A673 (cell line): ENCODE data around the gene SGTA. TPM values are rescaled to one million over a fixed set of nuclear protein-coding genes. Genes with fewer than 3 reads are reported as not detected.

Experiments used
- BruUV-seq: library from RNA; stranded (reverse); fragments of 400-500 nt; replicated peaks from 2 replicates; lab custom pipeline; 2021; lab: Mats Ljungman, UMichigan
- CTCF ChIA-PET: fragments of 300-600 bp; sonication (Branson Sonifier 250); formaldehyde crosslinking; loops from one replicate; lab custom pipeline; 2022; ENCODE audit warnings: antibody characterized with exemption; lab: Charles Lee
- POLR2A ChIA-PET: fragments of 300-600 bp; sonication (Branson Sonifier 250); formaldehyde crosslinking; loops from one replicate; lab custom pipeline; 2022; ENCODE audit warnings: antibody characterized with exemption; ENCODE audit not compliant: low non-redundant PET; lab: Charles Lee
- DNase-seq: peaks from one replicate; pipeline ENCODE4 v3.0.0-alpha.2; 2015; ENCODE audit warnings: low spot score
- H3K27ac ChIP-seq: fragments of 200-600 bp; sonication (generic); 2 replicates; pipeline ENCODE4 v1.5.1; 2016; ENCODE audit warnings: mixed run types, low read depth, mild to moderate bottlenecking, mixed read lengths, antibody characterized with exemption, low read length; ENCODE audit not compliant: poor library complexity, severe bottlenecking
- H3K27me3 ChIP-seq: fragments of 200-600 bp; sonication (generic); replicated peaks from 2 replicates; pipeline ENCODE4 v1.6.1; 2017; ENCODE audit warnings: mixed run types, low read depth, mild to moderate bottlenecking, mixed read lengths, antibody characterized with exemption, low read length; ENCODE audit not compliant: insufficient read depth, poor library complexity
- H3K36me3 ChIP-seq: fragments of 200-600 bp; sonication (generic); 2 replicates; pipeline ENCODE4 v1.6.1; 2016; ENCODE audit warnings: mixed run types, mild to moderate bottlenecking, mixed read lengths, antibody characterized with exemption, low read length; ENCODE audit not compliant: insufficient read depth, poor library complexity, severe bottlenecking
- H3K4me1 ChIP-seq: fragments of 200-600 bp; sonication (generic); 2 replicates; pipeline ENCODE4 v1.6.1; 2017; ENCODE audit warnings: mixed run types, mild to moderate bottlenecking, mixed read lengths, antibody characterized with exemption, low read length; ENCODE audit not compliant: insufficient read depth, poor library complexity, severe bottlenecking
- H3K4me3 ChIP-seq: fragments of 200-600 bp; sonication (generic); 2 replicates; pipeline ENCODE4 v1.5.1; 2016; ENCODE audit warnings: low read depth, mixed run types, mild to moderate bottlenecking, mixed read lengths, low read length; ENCODE audit not compliant: poor library complexity, severe bottlenecking
- H3K9me3 ChIP-seq: fragments of 200-600 bp; sonication (generic); 2 replicates; pipeline ENCODE4 v1.6.1; 2016; ENCODE audit warnings: mixed run types, low read depth, mild to moderate bottlenecking, mixed read lengths, antibody characterized with exemption, low read length; ENCODE audit not compliant: poor library complexity, severe bottlenecking
- CTCF ChIP-seq: fragments of 300-800, 200-600 bp; sonication (generic); conservative IDR thresholded peaks from 2 replicates; pipeline ENCODE4 v1.5.1; 2017; ENCODE audit warnings: low read depth, mild to moderate bottlenecking, antibody characterized with exemption, low read length, moderate library complexity, mixed read lengths
- EZH2 ChIP-seq: fragments of 200-600 bp; sonication (generic); IDR thresholded peaks from 2 replicates; pipeline ENCODE4 v1.6.1; 2017; ENCODE audit warnings: borderline replicate concordance, low read depth, mild to moderate bottlenecking, mixed read lengths, antibody characterized with exemption, low read length; ENCODE audit not compliant: poor library complexity, severe bottlenecking
- intact Hi-C: fragments of 100-400 bp; cut with micrococcal nuclease; formaldehyde crosslinking; loops from one replicate; pipeline ENCODE4 v1.10.0; 2022; ENCODE audit not compliant: unreplicated experiment
- total RNA-seq: library from RNA; stranded (reverse); gene quantifications from 2 replicates; pipeline ENCODE4 v1.2.3, GENCODE V29; 2021

The SGTA gene
- total RNA-seq, 1 experiment from 2014 or later = 106 TPM

GRCh38 chr19:2814426-2814825, 31.4 kb upstream of the SGTA start:
- Histone ChIP-seq H3K9me3 (no peaks in the 10 kb centered on the region), H3K27me3 (no peaks in the 10 kb centered on the region), H3K4me3 (no peak overlapping the region), H3K27ac (no peak overlapping the region), H3K4me1 (no peaks in the 10 kb centered on the region), H3K36me3 (peaks cover 18% of the 10 kb centered on the region)
- BruUV-seq = no TSS peak
- TF ChIP-seq CTCF (no peak), EZH2 (no peak)
- POLR2A ChIA-PET = no interaction called here
- intact Hi-C loops = no loop called here
- DNase-seq = no peak
- CTCF ChIA-PET = no interaction called here

- no peak overlapping the region for H3K4me3 ChIP-seq
- no peak for DNase-seq
- H3K9me3 ChIP-seq = no peaks in the 10 kb centered on the region
- intact Hi-C loops = no loop called here
- no peak overlapping the region for H3K27ac ChIP-seq
- peaks cover 25% of the 10 kb centered on the region for H3K36me3 ChIP-seq
- ChIA-PET POLR2A (no interaction called here), CTCF (no interaction called here)
- TF ChIP-seq CTCF (no peak), EZH2 (no peak)
- H3K27me3 ChIP-seq = no peaks in the 10 kb centered on the region
- no TSS peak for BruUV-seq
- no peaks in the 10 kb centered on the region for H3K4me1 ChIP-seq
Measured at GRCh38 chr19:2813235-2814160, 30.4 kb upstream of the SGTA start.

GRCh38 chr19:2812414-2813234, 29.6 kb upstream of the SGTA start:
- no peak for TF ChIP-seq EZH2
- no peak for TF ChIP-seq CTCF
- Histone ChIP-seq H3K4me3 (no peak overlapping the region), H3K9me3 (no peaks in the 10 kb centered on the region), H3K27me3 (no peaks in the 10 kb centered on the region), H3K36me3 (peaks cover 29% of the 10 kb centered on the region), H3K27ac (no peak overlapping the region), H3K4me1 (no peaks in the 10 kb centered on the region)
- BruUV-seq = no TSS peak
- ChIA-PET CTCF (no interaction called here), POLR2A (no interaction called here)
- intact Hi-C loops = no loop called here
- no peak for DNase-seq
